GM19455 (cell line): Measurements from ENCODE around the gene USP37.

ENCODE experiments used
- ATAC-seq: cut with Tn5 transposase; IDR thresholded peaks from one replicate; pipeline ENCODE4 v1.9.1; 2021; ENCODE audit not compliant: unreplicated experiment

USP37 gene

DNA sequence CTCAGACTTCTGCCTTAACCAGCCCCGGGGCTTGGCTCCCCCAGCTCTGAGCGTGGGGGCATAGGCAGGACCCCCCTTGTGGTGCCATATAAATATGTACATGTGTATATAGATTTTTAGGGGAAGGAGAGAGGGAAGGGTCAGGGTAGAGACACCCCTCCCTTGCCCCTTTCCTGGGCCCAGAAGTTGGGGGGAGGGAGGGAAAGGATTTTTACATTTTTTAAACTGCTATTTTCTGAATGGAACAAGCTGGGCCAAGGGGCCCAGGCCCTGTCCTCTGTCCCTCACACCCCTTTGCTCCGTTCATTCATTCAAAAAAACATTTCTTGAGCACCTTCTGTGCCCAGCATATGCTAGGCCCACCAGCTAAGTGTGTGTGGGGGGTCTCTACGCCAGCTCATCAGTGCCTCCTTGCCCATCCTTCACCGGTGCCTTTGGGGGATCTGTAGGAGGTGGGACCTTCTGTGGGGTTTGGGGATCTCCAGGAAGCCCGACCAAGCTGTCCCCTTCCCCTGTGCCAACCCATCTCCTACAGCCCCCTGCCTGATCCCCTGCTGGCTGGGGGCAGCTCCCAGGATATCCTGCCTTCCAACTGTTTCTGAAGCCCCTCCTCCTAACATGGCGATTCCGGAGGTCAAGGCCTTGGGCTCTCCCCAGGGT lies 162.9 kb downstream of the USP37 start:
- ATAC-seq: no peak

DNA sequence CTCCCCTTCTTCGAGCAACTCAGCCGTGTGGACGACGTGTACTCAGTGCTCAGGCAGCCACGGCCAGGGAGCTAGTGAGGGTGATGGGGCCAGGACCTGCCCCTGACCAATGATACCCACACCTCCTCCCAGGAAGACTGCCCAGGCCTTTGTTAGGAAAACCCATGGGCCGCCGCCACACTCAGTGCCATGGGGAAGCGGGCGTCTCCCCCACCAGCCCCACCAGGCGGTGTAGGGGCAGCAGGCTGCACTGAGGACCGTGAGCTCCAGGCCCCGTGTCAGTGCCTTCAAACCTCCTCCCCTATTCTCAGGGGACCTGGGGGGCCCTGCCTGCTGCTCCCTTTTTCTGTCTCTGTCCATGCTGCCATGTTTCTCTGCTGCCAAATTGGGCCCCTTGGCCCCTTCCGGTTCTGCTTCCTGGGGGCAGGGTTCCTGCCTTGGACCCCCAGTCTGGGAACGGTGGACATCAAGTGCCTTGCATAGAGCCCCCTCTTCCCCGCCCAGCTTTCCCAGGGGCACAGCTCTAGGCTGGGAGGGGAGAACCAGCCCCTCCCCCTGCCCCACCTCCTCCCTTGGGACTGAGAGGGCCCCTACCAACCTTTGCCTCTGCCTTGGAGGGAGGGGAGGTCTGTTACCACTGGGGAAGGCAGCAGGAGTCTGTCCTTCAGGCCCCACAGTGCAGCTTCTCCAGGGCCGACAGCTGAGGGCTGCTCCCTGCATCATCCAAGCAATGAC lies 163.6 kb downstream of the USP37 start:
- ATAC-seq: no peak

DNA sequence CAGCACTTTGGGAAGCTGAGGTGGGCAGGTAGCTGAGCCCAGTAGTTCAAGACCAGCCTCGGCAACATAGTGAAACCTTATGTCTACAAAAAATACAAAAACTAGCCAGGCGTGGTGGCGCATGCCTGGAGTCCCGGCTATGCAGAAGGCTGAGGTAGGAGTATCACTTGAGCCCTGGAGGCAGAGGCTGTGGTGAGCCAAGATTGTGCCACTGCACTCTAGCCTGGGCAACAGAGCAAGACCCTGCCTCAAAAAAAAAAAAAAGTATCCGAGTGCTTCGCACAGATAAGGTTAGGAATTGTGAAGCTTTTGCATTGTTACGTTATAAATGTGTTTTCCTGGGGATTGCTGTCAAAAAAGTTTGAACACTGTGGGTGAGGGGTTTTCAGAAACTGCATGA lies 164.3 kb downstream of the USP37 start:
- ATAC-seq: no peak

DNA sequence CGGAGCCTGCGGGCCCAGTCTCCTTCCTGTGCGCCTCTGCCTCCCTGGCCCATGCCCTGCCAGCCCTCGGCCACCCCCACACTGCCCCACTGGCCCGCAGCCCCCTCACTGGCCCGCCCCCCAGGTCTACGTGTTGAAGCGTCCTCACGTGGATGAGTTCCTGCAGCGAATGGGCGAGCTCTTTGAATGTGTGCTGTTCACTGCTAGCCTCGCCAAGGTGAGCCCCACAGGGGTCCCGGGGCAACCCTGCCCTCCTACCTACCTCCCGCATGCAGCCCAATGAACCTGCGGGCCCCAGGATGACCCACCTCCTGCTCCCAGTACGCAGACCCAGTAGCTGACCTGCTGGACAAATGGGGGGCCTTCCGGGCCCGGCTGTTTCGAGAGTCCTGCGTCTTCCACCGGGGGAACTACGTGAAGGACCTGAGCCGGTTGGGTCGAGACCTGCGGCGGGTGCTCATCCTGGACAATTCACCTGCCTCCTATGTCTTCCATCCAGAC lies 165.2 kb downstream of the USP37 start:
- ATAC-seq: no peak

DNA sequence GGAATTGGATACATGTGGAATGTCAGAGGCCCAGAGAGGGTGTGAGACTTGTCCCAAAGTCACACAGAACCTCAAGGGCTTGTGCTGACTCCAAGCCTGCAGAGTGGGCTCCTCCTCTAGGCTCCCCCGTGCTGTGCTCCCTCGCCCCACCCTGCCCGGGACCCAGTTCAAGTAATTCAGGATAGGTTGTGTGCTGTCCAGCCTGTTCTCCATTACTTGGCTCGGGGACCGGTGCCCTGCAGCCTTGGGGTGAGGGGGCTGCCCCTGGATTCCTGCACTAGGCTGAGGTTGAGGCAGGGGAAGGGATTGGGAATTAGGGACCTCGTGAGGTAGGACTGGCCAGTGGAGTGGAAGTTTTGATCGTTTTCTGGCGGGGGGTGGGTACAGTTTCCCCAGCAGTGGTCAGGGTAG lies 165.7 kb downstream of the USP37 start:
- no peak for ATAC-seq

DNA sequence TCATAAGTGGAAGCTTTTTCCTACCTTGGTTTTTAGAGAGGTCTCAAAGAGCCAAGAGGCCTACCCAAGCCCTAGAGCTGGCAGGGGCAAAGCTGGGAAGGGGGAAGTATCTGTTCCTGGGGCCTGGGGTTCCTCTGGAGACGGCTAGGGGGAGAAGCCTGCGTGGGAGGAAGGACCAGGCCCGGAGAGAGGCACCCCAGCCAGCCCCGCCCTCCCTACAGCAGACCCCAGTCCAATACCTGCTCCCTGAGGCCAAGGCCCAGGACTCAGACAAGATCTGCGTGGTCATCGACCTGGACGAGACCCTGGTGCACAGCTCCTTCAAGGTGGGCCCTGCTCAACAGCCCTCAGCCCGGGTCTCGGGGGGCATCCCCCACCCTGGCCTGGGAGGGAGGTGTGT lies 166.3 kb downstream of the USP37 start:
- no peak for ATAC-seq

DNA sequence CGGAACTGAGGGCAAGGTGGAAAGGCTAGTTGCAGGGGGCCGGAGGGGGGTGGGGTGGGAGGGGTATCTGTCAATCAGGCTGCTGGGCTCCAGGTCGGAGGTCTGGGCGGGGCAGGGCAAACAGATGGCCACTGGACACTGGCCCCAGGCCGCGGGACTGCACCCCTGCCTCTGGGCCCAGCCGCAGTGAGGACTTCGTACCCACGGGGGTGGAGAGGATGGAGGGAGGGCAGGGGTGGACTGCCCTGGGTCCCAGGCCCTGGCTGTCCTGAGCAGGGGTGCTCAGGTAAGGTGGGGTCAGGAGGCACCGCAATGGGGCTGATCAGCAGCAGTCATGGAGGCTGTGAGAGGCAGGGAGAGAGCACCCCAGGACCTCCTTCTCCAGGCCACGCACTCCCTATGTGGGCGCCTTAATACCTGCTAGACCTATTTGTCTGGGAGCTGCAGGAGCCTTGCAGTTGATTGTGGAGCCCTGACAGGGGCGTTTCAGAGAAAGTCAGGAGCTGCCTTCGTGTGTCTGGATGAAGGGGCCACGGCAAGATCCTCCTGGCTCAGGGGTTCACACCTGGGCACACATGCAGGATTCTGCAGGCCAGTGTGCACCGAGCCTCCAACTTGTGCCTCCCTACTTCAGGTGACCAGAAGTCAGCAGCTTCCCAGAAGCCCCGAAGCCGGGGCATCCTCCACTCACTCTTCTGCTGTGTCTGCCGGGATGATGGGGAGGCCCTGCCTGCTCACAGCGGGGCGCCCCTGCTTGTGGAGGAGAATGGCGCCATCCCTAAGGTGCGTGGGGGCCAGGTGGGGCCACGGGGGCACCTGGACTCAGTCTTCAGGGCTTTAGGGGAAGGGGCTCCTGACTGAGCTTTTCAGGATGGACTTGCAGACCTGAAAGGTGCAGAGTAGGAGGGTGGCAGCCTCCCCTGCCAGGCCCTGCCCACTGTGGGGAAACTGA lies 166.9 kb downstream of the USP37 start:
- no peak for ATAC-seq
